Endothelial cell (in vitro differentiated cells): ENCODE measurements around the gene MYO3B. TPM values are rescaled to one million over a fixed set of nuclear protein-coding genes. Genes with fewer than 3 reads are reported as not detected.

Experiments used
- DNase-seq: peaks from one replicate; pipeline ENCODE4 v3.0.0; 2021; ENCODE audit warnings: low spot score
- H3K27ac Mint-ChIP-seq: one replicate; pipeline ENCODE4 v1.8.0; 2021; ENCODE audit warnings: mixed read lengths, inconsistent platforms; ENCODE audit not compliant: unreplicated experiment
- H3K27me3 Mint-ChIP-seq: one replicate; pipeline ENCODE4 v1.8.0; 2021; ENCODE audit warnings: mild to moderate bottlenecking, moderate library complexity, mixed read lengths, inconsistent platforms; ENCODE audit not compliant: unreplicated experiment
- H3K36me3 Mint-ChIP-seq: one replicate; pipeline ENCODE4 v1.8.0; 2021; ENCODE audit warnings: mild to moderate bottlenecking, low read depth, mixed read lengths, inconsistent platforms; ENCODE audit not compliant: unreplicated experiment
- H3K4me1 Mint-ChIP-seq: one replicate; pipeline ENCODE4 v1.8.0; 2021; ENCODE audit warnings: mild to moderate bottlenecking, mixed read lengths, inconsistent platforms; ENCODE audit not compliant: unreplicated experiment
- H3K4me3 Mint-ChIP-seq: one replicate; pipeline ENCODE4 v1.8.0; 2021; ENCODE audit warnings: mild to moderate bottlenecking, mixed read lengths, inconsistent platforms; ENCODE audit not compliant: unreplicated experiment
- H3K9me3 Mint-ChIP-seq: one replicate; pipeline ENCODE4 v1.8.0; 2021; ENCODE audit warnings: mixed read lengths, inconsistent platforms; ENCODE audit not compliant: unreplicated experiment
- CTCF ChIP-seq: fragments of 200-600 bp; sonication (generic); IDR thresholded peaks from one replicate; pipeline ENCODE4 v1.5.0; 2021; ENCODE audit warnings: antibody characterized with exemption; ENCODE audit not compliant: unreplicated experiment
- total RNA-seq: library from RNA; stranded (reverse); fragmentation: NEBNext Ultra II Directional; extraction: Animal tissue kit (Norgen Biotek cat#: 25700); gene quantifications from one replicate; pipeline ENCODE4 v1.2.1, GENCODE V29; 2021; ENCODE audit not compliant: unreplicated experiment

Gene MYO3B
- total RNA-seq, 1 donor from 2014 or later = 1.3 TPM

- H3K27me3 Mint-ChIP-seq = no peaks in the 10 kb centered on the region
- H3K9me3 Mint-ChIP-seq = no peaks in the 10 kb centered on the region
- H3K4me3 Mint-ChIP-seq = no peak overlapping the region
- DNase-seq = no peak
- no peaks in the 10 kb centered on the region for H3K36me3 Mint-ChIP-seq
- no peak overlapping the region for H3K27ac Mint-ChIP-seq
- no peak for TF ChIP-seq CTCF
- no peaks in the 10 kb centered on the region for H3K4me1 Mint-ChIP-seq
Observed at GRCh38 chr2:170680172-170680941, 502.4 kb downstream of the MYO3B start.

- no peaks in the 10 kb centered on the region for H3K4me1 Mint-ChIP-seq
- H3K9me3 Mint-ChIP-seq = no peaks in the 10 kb centered on the region
- H3K27me3 Mint-ChIP-seq = no peaks in the 10 kb centered on the region
- no peak for TF ChIP-seq CTCF
- no peaks in the 10 kb centered on the region for H3K36me3 Mint-ChIP-seq
- no peak overlapping the region for H3K27ac Mint-ChIP-seq
- DNase-seq = no peak
- H3K4me3 Mint-ChIP-seq = no peak overlapping the region
Observed at GRCh38 chr2:170681311-170681710, 503.4 kb downstream of the MYO3B start.

DNA sequence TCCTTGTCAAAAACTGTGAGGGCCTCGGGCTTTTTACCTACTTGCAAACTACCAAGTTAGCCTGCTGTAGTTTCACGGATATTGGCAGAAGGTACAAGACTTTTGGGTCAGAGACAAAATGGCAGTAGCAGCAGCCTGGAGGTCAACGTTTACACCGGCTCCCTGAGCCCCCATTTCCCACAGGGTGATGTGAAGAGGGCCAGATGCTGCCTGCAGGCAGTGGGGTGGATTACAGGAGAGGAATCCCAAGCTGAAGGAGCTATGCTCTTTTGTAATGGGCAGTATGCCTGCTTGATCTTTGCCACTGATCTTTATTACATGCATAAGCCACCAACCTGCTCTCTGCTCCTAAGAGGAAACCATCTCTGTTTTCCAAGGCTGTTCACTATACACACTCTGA lies 507.6 kb downstream of the MYO3B start:
- Mint-ChIP-seq H3K27ac (no peak overlapping the region), H3K9me3 (no peaks in the 10 kb centered on the region)
- no peak for DNase-seq

DNA sequence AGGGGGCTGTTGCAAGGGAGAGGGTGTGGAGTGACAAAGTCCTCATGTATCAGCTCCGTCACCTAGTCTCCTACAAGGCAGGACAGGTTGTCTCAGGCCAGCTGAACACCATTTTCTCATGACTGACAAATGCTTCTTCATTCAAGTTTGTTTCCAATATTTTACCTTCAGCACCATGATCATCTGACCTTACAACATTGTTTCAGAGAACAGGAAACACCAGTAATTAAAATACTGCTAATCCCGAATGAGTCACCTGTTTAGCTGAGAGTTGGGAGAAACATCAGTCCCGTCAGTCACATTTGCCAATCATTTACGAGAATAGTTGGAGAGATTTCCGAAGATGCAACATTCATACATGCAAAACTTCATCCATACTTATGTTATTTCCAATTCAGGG lies 511.5 kb downstream of the MYO3B start:
- no peaks in the 10 kb centered on the region for H3K36me3 Mint-ChIP-seq
- no peak for TF ChIP-seq CTCF

More for the DNA sequence above, 507.6 kb downstream of the MYO3B start:
- H3K4me3 Mint-ChIP-seq = no peak overlapping the region
- no peaks in the 10 kb centered on the region for H3K27me3 Mint-ChIP-seq
- no peak for TF ChIP-seq CTCF
- H3K36me3 Mint-ChIP-seq = no peaks in the 10 kb centered on the region
- H3K4me1 Mint-ChIP-seq = no peaks in the 10 kb centered on the region

GRCh38 chr2:170690640-170691039 lies 512.7 kb downstream of the MYO3B start:
- Mint-ChIP-seq H3K4me3 (no peak overlapping the region), H3K27ac (no peak overlapping the region), H3K4me1 (peaks cover 4% of the 10 kb centered on the region), H3K27me3 (peaks cover 3% of the 10 kb centered on the region), H3K9me3 (no peaks in the 10 kb centered on the region), H3K36me3 (no peaks in the 10 kb centered on the region)
- no peak for TF ChIP-seq CTCF
- DNase-seq = no peak

More for the DNA sequence above, 511.5 kb downstream of the MYO3B start:
- no peak for DNase-seq
- Mint-ChIP-seq H3K4me1 (no peaks in the 10 kb centered on the region), H3K9me3 (no peaks in the 10 kb centered on the region), H3K27me3 (no peaks in the 10 kb centered on the region), H3K4me3 (no peak overlapping the region), H3K27ac (no peak overlapping the region)
